T-cell (primary cell): Measurements from ENCODE around the gene SNX27. TPM values are rescaled to one million over a fixed set of nuclear protein-coding genes. Genes with fewer than 3 reads are reported as not detected.

Experiments
- ATAC-seq, 4 experiments: fragments of 200-7000 bp in 3 of 4; fragments of 150-1000 bp in 1 of 4; cut with Tn5 transposase; replicated peaks in 1 of 4; 1 replicate in 3 of 4; 2 replicates in 1 of 4; pipeline ENCODE4 v1.10.0; 2021; ENCODE audit warnings: moderate library complexity in 3 of 4, mild to moderate bottlenecking in 2 of 4, moderate number of reproducible peaks in 1 of 4
- CTCF ChIA-PET, 2 donors: fragments of 300-600 bp; sonication (Branson Sonifier 250); formaldehyde crosslinking; loops; one replicate each; lab custom pipeline; 2022; ENCODE audit warnings: antibody characterized with exemption in 2 of 2; lab: Charles Lee
- POLR2A ChIA-PET, 2 donors: fragments of 300-600 bp; sonication (Branson Sonifier 250); formaldehyde crosslinking; loops; one replicate each; lab custom pipeline; 2022; ENCODE audit warnings: antibody characterized with exemption in 2 of 2; lab: Charles Lee
- DNase-seq, 35 experiments: peaks; one replicate each; pipeline versions ENCODE4 v3.0.0 to v3.0.0-alpha.2; 2013 to 2023
- H3K27ac ChIP-seq: one replicate; pipeline ENCODE4 v1.5.1; 2013; ENCODE audit warnings: low read length
- H3K27me3 ChIP-seq, 2 experiments: replicated peaks in 1 of 2; 1 replicate in 1 of 2; 2 replicates in 1 of 2; pipeline versions ENCODE4 v1.6.1 to v1.7.0; 2013; ENCODE audit warnings: low read length in 1 of 2, mixed read lengths in 1 of 2; ENCODE audit not compliant: control insufficient read depth in 2 of 2, insufficient read depth in 2 of 2; ENCODE audit errors: extremely low read depth in 1 of 2
- H3K36me3 ChIP-seq, 2 donors: 1 replicate in 1 of 2; 2 replicates in 1 of 2; pipeline versions ENCODE4 v1.6.1 to v1.7.0; 2013; ENCODE audit warnings: low read length in 1 of 2; ENCODE audit not compliant: control insufficient read depth in 2 of 2, insufficient read depth in 1 of 2; ENCODE audit errors: extremely low read depth in 1 of 2
- H3K4me1 ChIP-seq, 2 experiments: 1 replicate in 1 of 2; 2 replicates in 1 of 2; pipeline versions ENCODE4 v1.6.1 to v1.7.0; 2013; ENCODE audit warnings: low read length in 2 of 2, mixed read lengths in 1 of 2; ENCODE audit not compliant: insufficient read depth in 2 of 2, control insufficient read depth in 1 of 2; ENCODE audit errors: extremely low read depth in 1 of 2
- H3K4me3 ChIP-seq, 2 donors: 1 replicate in 1 of 2; 2 replicates in 1 of 2; pipeline versions ENCODE4 v1.5.1 to v1.7.0; 2013; ENCODE audit warnings: mild to moderate bottlenecking in 2 of 2, low read length in 1 of 2, moderate library complexity in 1 of 2; ENCODE audit not compliant: control insufficient read depth in 1 of 2; ENCODE audit errors: extremely low read depth in 1 of 2
- H3K9me3 ChIP-seq: 2 replicates; pipeline ENCODE4 v1.7.0; 2013
- H3K27ac Mint-ChIP-seq, 2 donors: one replicate each; pipeline ENCODE4 v1.8.0; 2020 to 2021; ENCODE audit warnings: mild to moderate bottlenecking in 2 of 2, mixed read lengths in 2 of 2
- H3K27me3 Mint-ChIP-seq, 2 donors: one replicate each; pipeline ENCODE4 v1.8.0; 2021 to 2022; ENCODE audit warnings: mixed read lengths in 2 of 2
- H3K36me3 Mint-ChIP-seq: one replicate; pipeline ENCODE4 v1.8.0; 2021; ENCODE audit warnings: mixed read lengths
- H3K4me1 Mint-ChIP-seq, 3 donors: one replicate each; pipeline ENCODE4 v1.8.0; 2020 to 2022; ENCODE audit warnings: mixed read lengths in 3 of 3, mild to moderate bottlenecking in 1 of 3
- H3K4me3 Mint-ChIP-seq, 3 donors: one replicate each; pipeline ENCODE4 v1.8.0; 2020 to 2022; ENCODE audit warnings: mild to moderate bottlenecking in 3 of 3, mixed read lengths in 3 of 3, moderate library complexity in 3 of 3
- H3K9me3 Mint-ChIP-seq, 3 donors: one replicate each; pipeline ENCODE4 v1.8.0; 2020 to 2022; ENCODE audit warnings: mixed read lengths in 3 of 3
- WGBS: methylation state at CpG from one replicate; pipeline ENCODE4 v1.1.5; 2013; ENCODE audit warnings: missing lambda C conversion rate; ENCODE audit not compliant: insufficient coverage; 5-methylcytosine and 5-hydroxymethylcytosine counted together
- total RNA-seq, 35 experiments: library from RNA in 6 of 35; stranded (reverse) in 6 of 35; fragments of 120-200 nt in 1 of 35; gene quantifications; one replicate each; pipeline versions ENCODE4 v1.2.1 to v1.2.4 and lab custom pipeline; 2013 to 2026

Gene SNX27
- total RNA-seq, 5 donors from 2014 or later (not counting 1 experiment from before 2014, with no cell fraction given) = 24.2 to 33.6 (median 31.6) TPM

DNA sequence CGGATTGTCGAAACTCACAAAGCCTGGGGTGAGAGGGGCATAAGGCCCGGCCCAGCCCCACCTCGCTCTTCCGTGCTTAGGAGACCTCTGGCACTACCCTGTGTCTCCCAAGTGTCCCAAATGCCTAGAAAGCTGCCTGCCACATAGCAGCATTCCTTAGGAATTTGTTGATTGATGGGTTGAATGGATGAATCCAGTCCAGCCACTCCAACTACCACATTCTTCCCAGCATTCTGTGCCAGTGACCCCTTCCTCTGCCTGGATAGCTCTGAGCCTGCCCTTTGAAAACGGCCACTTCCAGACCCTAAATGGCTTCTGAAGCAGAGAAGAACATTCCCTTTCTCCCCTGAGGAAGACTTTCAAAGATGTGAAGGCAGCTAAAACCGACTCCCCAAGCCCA is 93.3 kb downstream of the SNX27 start:
- ChIA-PET CTCF (interaction anchor here in 1 of 2 donors (0.6 kb wide), 1 partner anchor 45 kb away, joined by 5 read pairs; no protein-coding TSS in a partner anchor), POLR2A (interaction anchor here in 1 of 2 donors (0.7 kb wide), 1 partner anchor 19 kb away, joined by 3 read pairs; no protein-coding TSS in a partner anchor)
- no peak overlapping the region for H3K4me3 ChIP-seq
- H3K4me1 Mint-ChIP-seq = peaks cover 9 to 13% (median 11%) of the 10 kb centered on the region in 3 donors
- no peaks in the 10 kb centered on the region for H3K9me3 ChIP-seq
- no peak overlapping the region for H3K4me3 Mint-ChIP-seq
- no peaks in the 10 kb centered on the region for H3K27me3 Mint-ChIP-seq
- no peak overlapping the region for H3K27ac Mint-ChIP-seq
- WGBS = 97% methylated on average over 3 of the region's 7 CpGs
- no peaks in the 10 kb centered on the region for H3K27me3 ChIP-seq
- H3K9me3 Mint-ChIP-seq = no peaks in the 10 kb centered on the region
- DNase-seq (no peak), ATAC-seq (no peak)
- no peak overlapping the region for H3K27ac ChIP-seq
- peaks cover 12% of the 10 kb centered on the region for H3K36me3 Mint-ChIP-seq
- H3K4me1 ChIP-seq = peaks cover 0 to 5% of the 10 kb centered on the region in 2 experiments
- H3K36me3 ChIP-seq = peaks cover 0 to 7% of the 10 kb centered on the region in 2 donors

DNA sequence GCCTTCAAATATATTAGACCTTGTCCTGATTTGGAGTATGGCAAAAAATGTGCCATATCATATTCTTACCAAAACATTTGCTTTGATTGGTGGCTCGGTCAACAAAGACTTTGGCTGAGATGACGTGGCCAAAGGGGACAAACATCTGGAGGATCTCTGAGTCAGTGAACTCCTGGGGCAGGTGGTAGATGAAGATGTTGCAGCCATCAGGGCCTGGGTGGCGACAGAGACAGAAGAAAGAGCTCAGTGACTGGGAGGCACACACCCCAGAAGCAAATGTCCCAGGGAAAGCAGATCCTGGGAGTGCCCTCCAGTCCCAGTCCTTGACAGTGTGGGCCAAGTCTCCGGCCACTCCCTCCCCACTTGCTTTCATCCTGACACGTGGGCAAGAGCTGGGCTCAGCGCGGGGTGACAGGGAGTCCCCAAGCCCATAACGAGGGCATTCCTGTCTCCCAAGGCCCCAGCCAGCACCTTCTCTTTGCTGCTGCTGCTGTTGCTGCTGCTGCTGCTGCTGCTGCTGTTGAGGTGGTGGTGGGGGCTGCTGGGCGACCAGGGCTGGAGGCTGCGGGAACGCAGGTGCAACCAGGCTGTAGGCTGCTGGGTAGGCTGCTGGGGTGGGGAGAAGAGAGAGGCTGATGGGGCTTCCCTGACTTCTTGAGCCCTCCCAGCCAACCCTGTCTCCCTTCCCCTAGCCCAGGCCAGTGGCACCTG is 94.1 kb downstream of the SNX27 start:
- H3K36me3 Mint-ChIP-seq = peaks cover 6% of the 10 kb centered on the region
- no peak overlapping the region for H3K4me3 Mint-ChIP-seq
- Histone ChIP-seq H3K36me3 (peaks cover 0 to 3% of the 10 kb centered on the region in 2 donors), H3K27ac (no peak overlapping the region), H3K27me3 (no peaks in the 10 kb centered on the region), H3K9me3 (no peaks in the 10 kb centered on the region), H3K4me1 (peaks cover 0 to 5% of the 10 kb centered on the region in 2 experiments), H3K4me3 (no peak overlapping the region)
- ATAC-seq = no peak
- H3K27ac Mint-ChIP-seq = no peak overlapping the region
- 74% methylated on average over 4 of the region's 11 CpGs for WGBS
- no peaks in the 10 kb centered on the region for H3K27me3 Mint-ChIP-seq
- H3K4me1 Mint-ChIP-seq = peaks cover 9 to 13% (median 11%) of the 10 kb centered on the region in 3 donors
- no peaks in the 10 kb centered on the region for H3K9me3 Mint-ChIP-seq
- no peak for DNase-seq
- ChIA-PET CTCF (interaction anchor here in 1 of 2 donors (0.6 kb wide), 1 partner anchor 46 kb away, joined by 5 read pairs; no protein-coding TSS in a partner anchor), POLR2A (no interaction called here)

DNA sequence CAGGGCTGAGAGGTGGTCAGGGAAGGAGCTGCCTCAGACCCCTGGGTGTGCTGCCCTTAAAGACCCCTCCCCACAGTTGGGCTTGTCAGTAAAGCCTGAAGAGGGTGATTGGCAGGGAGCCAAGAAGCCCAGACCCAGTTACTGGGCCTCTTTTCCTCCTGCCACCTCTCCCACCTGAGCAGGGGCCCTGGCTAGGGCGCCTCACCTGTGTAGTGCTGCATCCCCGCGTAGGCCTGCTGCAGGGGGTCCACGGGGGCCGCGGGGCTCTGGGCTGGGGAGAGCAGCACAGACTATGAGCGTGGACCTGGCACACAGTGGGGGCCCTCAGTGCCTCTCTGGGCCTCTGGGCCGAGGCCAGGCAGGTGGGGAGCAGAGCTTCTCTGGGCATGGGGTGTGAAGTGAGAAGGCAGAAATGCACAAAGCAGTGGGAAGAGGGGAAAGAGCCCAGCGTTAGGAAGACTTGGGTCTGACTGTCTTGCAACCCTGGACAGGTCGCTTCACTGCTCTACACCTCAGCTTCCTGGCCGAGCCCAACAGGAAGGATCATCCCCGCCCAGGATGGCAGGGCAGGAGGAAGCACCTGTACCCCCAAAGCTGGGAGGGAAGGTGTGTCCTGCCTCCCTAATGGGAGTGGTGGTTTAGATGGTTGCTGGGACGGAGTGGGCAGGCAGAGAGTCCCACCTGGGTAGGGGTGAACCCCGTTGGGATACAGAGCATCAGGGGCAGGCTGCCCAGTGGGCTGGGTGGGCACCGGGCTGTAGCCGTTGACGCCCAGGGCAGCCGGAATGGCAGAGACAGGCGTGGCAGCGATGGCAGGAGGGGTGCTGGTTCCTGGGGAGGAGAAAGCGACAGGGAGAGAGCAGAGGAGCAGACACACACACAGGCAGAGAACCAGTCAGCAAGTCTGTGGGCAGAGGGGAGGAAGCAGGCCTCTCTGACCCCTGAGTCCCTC is 94.9 kb downstream of the SNX27 start:
- peaks cover 9 to 13% (median 11%) of the 10 kb centered on the region in 3 donors for H3K4me1 Mint-ChIP-seq
- ChIA-PET CTCF (no interaction called here), POLR2A (no interaction called here)
- Histone ChIP-seq H3K4me3 (no peak overlapping the region), H3K4me1 (peaks cover 0 to 5% of the 10 kb centered on the region in 2 experiments), H3K9me3 (no peaks in the 10 kb centered on the region), H3K36me3 (no peaks in the 10 kb centered on the region), H3K27ac (no peak overlapping the region), H3K27me3 (peaks cover 0 to 8% of the 10 kb centered on the region in 2 experiments)
- WGBS = 58% methylated on average over 13 of the region's 21 CpGs
- H3K4me3 Mint-ChIP-seq = no peak overlapping the region
- no peaks in the 10 kb centered on the region for H3K9me3 Mint-ChIP-seq
- DNase-seq (no peak), ATAC-seq (no peak)
- no peaks in the 10 kb centered on the region for H3K36me3 Mint-ChIP-seq
- H3K27me3 Mint-ChIP-seq = peaks cover 0 to 4% of the 10 kb centered on the region in 2 donors
- no peak overlapping the region for H3K27ac Mint-ChIP-seq

DNA sequence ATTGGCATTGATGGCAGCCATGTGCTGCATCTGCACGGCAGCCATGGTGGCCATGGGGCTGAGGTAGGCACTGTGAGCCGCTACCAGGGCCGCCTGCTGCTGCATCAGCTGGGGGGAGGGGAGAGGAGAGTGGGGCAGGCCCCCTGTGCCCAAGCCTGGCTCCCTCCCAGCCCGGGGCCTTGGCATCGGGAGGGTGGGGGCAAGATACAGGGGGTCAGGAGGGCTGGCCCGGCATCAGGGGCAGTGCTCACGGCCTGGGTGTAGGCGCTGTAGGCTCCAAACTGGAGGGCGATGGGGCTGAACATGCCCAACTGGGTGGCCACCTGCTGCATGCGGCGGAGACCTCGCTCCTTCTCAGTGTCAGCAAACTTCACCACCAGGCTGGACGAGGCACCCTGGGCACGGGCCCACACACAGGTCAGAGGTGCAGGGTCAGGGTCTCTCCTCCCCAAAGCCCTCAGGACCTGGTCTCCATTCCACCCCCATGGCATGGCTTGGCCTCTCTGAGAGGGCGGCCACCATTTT is 95.8 kb downstream of the SNX27 start:
- WGBS = 90% methylated on average over 12 of the region's 15 CpGs
- Mint-ChIP-seq H3K4me1 (peaks cover 8 to 11% (median 11%) of the 10 kb centered on the region in 3 donors), H3K27me3 (peaks cover 4 to 11% of the 10 kb centered on the region in 2 donors), H3K36me3 (no peaks in the 10 kb centered on the region), H3K27ac (no peak overlapping the region), H3K9me3 (no peaks in the 10 kb centered on the region), H3K4me3 (no peak overlapping the region)
- ChIA-PET POLR2A (no interaction called here), CTCF (no interaction called here)
- Histone ChIP-seq H3K4me1 (peaks cover 0 to 5% of the 10 kb centered on the region in 2 experiments), H3K27me3 (peaks cover 0 to 15% of the 10 kb centered on the region in 2 experiments), H3K9me3 (no peaks in the 10 kb centered on the region), H3K27ac (no peak overlapping the region), H3K4me3 (no peak overlapping the region), H3K36me3 (no peaks in the 10 kb centered on the region)
- ATAC-seq (no peak), DNase-seq (no peak)

GRCh38 chr1:151708891-151709290 is 97.0 kb downstream of the SNX27 start:
- ChIA-PET POLR2A (no interaction called here), CTCF (interaction anchor here in 1 of 2 donors (0.6 kb wide), 1 partner anchor 129 kb away, joined by 7 read pairs; no protein-coding TSS in a partner anchor)
- Histone ChIP-seq H3K4me3 (no peak overlapping the region), H3K4me1 (no peaks in the 10 kb centered on the region), H3K9me3 (no peaks in the 10 kb centered on the region), H3K27me3 (peaks cover 0 to 25% of the 10 kb centered on the region in 2 experiments), H3K27ac (no peak overlapping the region), H3K36me3 (no peaks in the 10 kb centered on the region)
- H3K27me3 Mint-ChIP-seq = peaks cover 5 to 21% of the 10 kb centered on the region in 2 donors
- H3K36me3 Mint-ChIP-seq = no peaks in the 10 kb centered on the region
- H3K9me3 Mint-ChIP-seq = no peaks in the 10 kb centered on the region
- no peak for DNase-seq
- peaks cover 2 to 5% (median 3%) of the 10 kb centered on the region in 3 donors for H3K4me1 Mint-ChIP-seq
- WGBS = 78% methylated on average over 10 of the region's 15 CpGs
- H3K4me3 Mint-ChIP-seq = no peak overlapping the region
- H3K27ac Mint-ChIP-seq = no peak overlapping the region
- ATAC-seq = no peak
